GM12872 (cell line): Measurements from ENCODE around the gene SLC9A5.

ENCODE experiments used
- CTCF ChIP-seq: IDR thresholded peaks from 3 replicates; pipeline ENCODE4 v1.5.1; 2011; ENCODE audit warnings: low read depth, mild to moderate bottlenecking, low read length, moderate library complexity; ENCODE audit not compliant: insufficient read depth

SLC9A5 gene

GRCh38 chr16:67245186-67245585 lies 3.6 kb upstream of the SLC9A5 start:
- TF ChIP-seq CTCF: no peak

DNA sequence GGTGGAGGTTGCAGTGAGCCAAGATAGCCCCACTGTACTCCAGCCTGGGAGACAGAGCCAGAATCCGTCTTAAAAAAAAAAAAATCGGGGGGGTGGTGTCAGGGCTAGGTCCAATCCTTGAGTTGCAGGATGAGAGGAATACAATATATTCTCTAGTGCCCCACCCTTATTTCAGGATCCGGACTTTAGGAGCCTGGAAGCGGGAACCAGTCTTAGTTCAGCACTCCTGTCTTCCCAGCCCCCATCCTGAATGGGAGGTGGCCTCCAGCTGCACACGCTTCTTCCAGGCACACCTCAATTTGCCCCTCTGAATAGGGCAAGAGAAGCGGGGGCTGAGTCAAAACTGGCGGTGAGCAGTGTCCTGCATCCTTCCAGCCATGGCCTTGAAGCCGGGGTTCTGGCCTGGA lies 3.1 kb upstream of the SLC9A5 start:
- no peak for TF ChIP-seq CTCF

- TF ChIP-seq CTCF: peak; percentile 57
These were observed 2.6 kb upstream of the SLC9A5 start for GRCh38 chr16:67246081-67246755.

- no peak for TF ChIP-seq CTCF
These were observed 2.0 kb upstream of the SLC9A5 start for GRCh38 chr16:67246756-67247191.

- TF ChIP-seq CTCF: no peak
These were observed 1.3 kb upstream of the SLC9A5 start, which contains the start of gene FHOD1 for GRCh38 chr16:67247192-67248072. FHOD1 (minus strand) TSS chr16:67247481; CDS start chr16:67247410, 71 bp downstream.

DNA sequence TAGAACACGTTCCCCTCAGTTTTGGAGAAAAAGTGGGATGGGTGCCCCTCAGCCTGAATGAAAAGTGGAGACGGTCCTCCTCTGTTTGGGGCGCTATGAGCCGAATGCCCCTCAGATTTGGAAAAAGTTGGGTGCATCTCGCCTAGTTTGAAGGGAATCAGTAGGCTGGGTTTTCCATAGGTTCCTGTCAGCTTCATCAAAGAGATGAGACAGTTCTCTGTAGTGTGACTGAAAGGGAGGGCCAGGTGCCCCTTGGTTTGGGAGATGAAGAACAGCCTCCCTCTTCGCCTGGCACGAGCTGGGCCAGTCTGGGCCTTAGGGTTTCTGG lies 742 bp upstream of the SLC9A5 start:
- no peak for TF ChIP-seq CTCF

DNA sequence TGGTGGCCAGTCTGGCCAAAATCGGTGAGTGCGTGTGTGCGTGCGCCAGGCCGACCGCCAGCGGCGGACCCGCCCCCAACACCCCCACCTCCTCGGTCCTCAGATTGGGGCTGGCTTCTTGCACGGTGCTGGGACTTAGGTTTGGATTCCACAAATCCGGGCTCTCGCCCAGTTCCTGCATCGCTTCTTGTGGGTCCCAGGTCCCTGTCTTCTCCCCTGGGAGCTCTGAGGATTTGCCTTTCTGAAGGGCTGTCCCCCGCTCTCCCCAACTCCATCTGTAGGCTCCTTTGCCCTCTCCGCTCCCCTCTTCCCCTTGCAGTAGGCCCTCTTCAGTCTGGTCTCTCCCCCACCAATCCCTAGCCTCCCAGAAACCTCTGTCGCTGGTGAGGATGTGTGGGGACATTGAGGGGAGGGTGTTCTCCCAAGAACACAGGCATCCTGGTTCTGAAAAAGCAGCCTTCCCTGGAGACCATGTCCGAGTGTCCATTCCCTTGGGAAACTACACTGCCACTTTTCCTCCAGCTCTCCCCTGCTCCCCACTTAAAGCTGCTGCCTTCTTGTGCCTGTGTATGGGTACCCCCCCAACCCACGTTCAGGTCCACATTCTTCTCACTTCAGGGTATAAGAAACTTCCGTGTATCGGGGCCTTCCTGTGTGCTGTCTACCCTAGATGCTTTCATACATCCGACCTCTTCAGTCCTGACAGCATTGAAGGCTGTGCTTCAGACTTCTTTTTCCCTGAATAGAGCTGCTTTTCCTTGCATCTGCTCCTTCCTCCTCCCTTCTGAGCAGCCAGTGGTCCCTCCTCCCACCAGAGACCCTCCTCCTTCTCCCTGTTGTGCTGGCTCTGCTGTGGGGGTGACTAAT lies 632 bp downstream of the SLC9A5 start:
- TF ChIP-seq CTCF: no peak
